Ishikawa (cell line): ENCODE measurements around the gene RPRD1A.

Experiments used
- CREB1 ChIP-seq: IDR thresholded peaks from 2 replicates; pipeline ENCODE4 v1.6.1; 2012; ENCODE audit warnings: low read depth
- FOXM1 ChIP-seq: IDR thresholded peaks from 2 replicates; pipeline ENCODE4 v1.6.1; 2012; ENCODE audit warnings: low read depth, borderline replicate concordance
- RAD21 ChIP-seq: IDR thresholded peaks from 2 replicates; pipeline ENCODE4 v1.6.1; 2012; ENCODE audit warnings: low read depth
- TCF12 ChIP-seq: IDR thresholded peaks from 2 replicates; pipeline ENCODE4 v1.6.1; 2012; ENCODE audit warnings: low read depth
- TEAD4 ChIP-seq: IDR thresholded peaks from 2 replicates; pipeline ENCODE4 v1.6.1; 2012
- TF ChIP-seq, protein P1 (sequence below): IDR thresholded peaks from 2 replicates; pipeline ENCODE4 v1.6.1; 2012

- no peak for TF ChIP-seq TCF12
- TF ChIP-seq RAD21: no peak
- TF ChIP-seq TEAD4: no peak
- no peak for TF ChIP-seq CREB1
- TF ChIP-seq, protein P1, sequence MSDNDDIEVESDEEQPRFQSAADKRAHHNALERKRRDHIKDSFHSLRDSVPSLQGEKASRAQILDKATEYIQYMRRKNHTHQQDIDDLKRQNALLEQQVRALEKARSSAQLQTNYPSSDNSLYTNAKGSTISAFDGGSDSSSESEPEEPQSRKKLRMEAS: no peak
- TF ChIP-seq FOXM1: no peak
Observed at GRCh38 chr18:36043153-36043552, 24.2 kb downstream of the RPRD1A start.
